SH-SY5Y (cell line): ENCODE measurements around the gene HYAL2.

ENCODE experiments used
- GATA2 ChIP-seq: IDR thresholded peaks from 2 replicates; pipeline ENCODE4 v1.6.1; 2011; ENCODE audit warnings: mild to moderate bottlenecking, low read depth, low read length
- GATA3 ChIP-seq: IDR thresholded peaks from 2 replicates; pipeline ENCODE4 v1.6.1; 2011; ENCODE audit warnings: low read depth, mild to moderate bottlenecking, low read length, moderate library complexity

DNA sequence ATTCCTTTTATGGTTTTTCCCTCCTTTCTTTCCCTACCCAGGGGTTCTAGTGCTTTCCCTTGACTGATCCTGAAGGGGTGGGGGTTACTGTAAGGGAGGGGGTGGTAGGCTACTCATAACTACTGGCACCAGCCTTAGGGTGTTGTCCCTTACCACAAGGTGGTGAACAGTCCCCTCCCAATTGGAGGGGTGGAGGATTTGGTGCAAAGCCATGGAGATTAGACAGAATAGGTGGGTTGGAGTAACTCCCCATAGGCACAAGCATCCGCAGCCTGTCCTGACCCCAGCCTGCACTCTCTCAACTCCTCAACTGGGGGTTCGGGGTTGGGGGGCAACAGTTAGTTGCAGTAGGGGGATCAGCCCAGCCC lies 2.6 kb upstream of the HYAL2 start:
- no peak for TF ChIP-seq GATA2
- no peak for TF ChIP-seq GATA3
